NCI-H187 treated with DMSO at 0.1 percent for 48 hours (cell line): ENCODE results near the gene CTAGE1.
"Not testable (repeated sequence)": the region's sequence is repeated elsewhere in the genome, so short reads cannot be mapped to it uniquely, and the experiment has no call there.

Experiments
- DNase-seq: peaks from one replicate; lab custom pipeline; 2025; lab: John Stamatoyannopoulos, UW

Gene CTAGE1

GRCh38 chr18:22417496-22418188 lies at the start of gene CTAGE1:
Gene CTAGE1 (minus strand): TSS chr18:22417915. CDS start chr18:22417811, 104 bp downstream.
- DNase-seq: no peak

DNA sequence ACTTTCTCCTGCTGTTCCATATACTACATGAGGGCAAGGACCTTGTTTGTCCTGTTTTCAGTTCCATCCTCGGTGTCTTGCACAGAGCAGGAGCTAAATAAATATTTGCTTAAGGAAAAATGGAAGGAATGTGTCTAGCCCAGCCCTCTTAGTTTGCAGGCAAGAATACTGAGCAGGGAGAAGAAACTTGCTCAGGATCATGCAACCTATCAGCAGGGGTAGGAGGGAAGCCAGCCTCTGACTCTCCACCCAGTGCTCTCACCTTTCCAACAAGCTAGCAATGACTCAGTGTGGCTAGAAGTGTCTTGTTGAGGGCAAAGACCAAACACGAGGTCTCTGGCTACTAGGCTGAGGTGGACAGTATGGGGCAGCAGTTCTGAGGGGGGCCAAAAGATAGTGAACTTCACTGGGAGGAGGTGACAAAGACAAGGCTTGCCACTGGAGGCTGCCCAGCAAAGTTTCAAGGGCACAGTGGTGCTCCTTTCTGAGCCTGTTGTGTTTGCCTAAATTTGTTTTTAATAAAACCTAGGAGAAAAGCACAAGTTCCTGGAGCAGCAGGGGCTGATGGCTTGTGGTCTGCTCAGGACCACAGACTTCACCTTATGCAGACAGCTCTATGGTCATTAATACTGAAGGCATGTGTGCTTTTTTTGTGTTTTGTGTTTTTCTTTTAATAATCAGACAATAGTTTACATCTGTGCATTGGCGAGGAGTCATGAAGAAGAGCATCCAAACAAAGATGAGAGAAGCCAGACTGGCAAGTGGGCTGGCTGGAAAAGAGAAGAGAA lies 49.1 kb upstream of the CTAGE1 start:
- DNase-seq: no peak

DNA sequence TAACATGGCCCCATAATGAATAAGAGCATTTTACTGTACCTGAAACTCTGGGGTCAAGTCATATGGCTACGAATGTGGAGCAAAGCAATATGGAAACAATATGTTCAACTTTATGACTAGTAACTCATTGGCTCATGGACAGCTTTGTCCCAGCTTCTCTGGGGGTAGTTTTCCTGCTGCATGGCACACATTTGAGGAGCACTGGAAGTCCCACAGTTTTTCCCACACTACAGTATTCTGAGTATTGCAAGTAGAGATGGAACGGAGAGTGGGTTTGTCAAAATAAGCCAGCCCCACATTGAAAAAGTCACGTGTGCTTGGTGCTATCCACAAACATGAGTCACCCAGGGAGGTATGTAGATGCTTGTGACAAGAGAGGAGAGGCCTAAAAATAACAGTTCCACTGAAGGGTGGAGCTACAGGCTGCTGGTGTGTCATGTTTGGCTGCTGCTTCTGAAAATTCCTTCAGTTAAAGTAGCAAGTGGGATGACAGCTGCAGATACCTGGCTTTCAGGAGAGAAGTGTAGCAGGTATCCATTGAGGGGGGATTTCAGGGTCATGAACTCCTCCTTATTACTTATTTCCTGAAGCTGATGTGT lies 48.2 kb upstream of the CTAGE1 start:
- DNase-seq: no peak

DNA sequence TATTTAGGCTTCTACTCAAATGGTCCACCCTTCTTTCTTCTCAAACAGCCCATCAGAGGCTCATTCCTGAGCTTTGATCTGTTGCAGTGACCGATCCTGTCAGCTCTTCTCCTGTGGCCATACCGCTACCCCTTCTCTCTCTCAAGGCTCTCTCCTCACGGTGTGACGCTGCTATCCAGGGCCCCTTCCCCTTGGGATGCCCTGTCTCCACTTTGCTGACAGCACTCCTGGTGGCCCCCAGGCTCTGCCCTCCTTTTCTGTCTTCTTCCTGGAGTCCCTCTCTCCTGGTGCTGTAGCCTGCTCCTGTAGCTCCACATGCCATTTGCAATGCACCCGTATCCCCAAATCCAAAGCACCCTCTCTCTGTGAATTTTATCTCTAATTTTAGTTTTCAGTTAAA lies 45.4 kb upstream of the CTAGE1 start:
- no peak for DNase-seq

DNA sequence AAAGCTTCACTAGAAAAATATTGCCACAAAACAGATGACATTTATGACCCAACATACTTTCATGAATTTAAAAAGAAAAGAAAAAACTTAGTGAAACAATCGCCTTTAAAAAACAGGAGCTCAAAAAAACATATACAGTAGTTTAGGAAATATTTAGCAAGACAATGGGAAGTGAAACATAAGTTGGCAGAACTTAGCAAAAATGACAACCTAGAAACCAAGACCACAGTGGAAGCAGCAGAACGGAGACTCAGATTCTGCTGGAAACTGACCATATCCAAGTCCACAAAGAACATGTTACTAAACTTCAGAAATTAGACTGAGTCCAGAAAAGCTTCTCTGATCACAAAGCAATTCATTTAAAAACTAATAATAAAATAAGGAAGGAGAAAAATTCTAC lies 41.8 kb upstream of the CTAGE1 start:
- no peak for DNase-seq

DNA sequence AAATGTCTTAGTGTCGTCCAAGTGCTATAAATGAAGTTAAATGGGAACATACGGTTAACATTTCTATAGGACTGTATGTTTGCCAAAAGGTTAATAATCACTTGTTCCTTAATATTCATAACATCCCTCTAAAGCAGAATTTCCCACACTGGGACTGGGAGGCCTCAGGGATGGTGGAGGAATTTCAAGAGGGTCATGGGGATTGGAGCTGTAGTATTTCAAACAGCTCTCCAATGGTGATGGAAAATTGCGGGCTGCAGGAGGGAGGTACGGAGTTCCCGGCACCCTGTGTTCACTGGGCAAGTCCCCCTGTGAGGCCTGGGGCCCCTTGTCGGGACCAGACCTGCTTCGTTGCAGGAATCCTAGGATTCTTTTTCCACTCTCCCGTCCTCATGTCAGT lies 39.8 kb upstream of the CTAGE1 start:
- no peak for DNase-seq

DNA sequence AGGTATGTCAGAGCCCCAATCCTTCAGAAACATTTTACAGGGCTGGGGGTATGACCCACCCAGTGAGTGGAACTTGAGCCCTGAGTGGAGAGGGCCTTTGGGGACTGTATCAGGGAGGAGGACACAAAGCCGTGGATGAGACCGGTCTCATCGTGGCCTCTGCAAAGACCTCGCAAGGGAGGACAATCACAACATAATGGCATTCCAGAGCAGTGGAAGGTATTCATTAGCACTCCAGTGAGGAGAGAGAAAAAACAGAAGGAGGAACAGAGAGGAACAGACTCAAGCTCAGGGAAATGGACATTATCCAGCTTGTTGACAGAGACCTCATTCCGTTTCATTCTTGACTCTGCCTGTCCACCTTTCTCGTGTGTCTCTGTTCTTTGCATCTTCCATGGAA lies 38.8 kb upstream of the CTAGE1 start:
- no peak for DNase-seq

DNA sequence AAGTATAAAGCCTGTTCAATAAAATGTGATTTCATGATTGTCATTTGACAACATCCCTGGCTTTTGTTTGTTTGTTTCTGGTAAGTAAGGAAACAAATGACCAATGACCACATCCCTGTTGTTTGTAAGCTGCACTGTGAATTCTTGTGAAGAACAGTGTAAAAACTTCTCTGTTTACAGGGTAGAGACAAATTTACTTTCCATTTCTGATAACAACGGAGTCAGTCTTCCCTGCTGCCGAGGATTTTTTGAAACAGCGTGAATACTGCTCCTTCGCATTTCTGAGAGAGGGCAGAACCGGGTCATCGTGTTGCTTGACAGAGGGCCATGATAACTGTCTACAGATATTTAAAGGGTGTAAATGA lies 38.4 kb upstream of the CTAGE1 start:
- no peak for DNase-seq

DNA sequence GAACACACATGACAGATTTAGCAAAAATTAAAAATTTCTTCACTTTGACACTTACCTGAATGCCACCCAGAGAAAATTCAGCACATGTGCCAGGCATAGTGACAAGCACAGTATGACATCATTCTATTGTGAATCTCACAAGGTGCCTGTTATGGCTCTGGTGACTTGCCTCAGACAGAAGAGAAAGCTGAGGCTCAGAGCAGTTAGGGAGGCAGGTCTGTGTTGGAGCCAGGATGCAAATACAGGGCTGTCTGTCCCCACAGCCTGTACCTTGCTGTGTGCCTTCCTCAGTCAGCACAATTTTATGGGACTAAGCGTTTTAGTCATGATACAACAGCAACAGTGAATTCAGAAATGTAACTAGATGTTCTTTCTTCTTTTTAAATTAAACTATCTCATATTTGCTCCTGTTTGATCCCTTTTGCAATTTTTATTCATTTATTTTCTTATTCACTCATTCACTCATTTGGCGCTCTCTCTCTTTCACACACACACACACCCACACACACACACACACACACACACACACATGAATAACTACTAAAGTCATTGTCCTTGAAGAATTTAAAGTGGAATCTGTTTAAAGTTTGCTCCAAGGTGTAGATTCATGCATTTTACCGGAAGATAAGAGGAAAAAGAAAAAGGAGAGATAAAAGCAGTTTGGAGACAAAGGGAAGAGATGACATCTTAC lies 37.9 kb upstream of the CTAGE1 start:
- DNase-seq: no peak

- no peak for DNase-seq
Observed at GRCh38 chr18:22453315-22453714, 35.6 kb upstream of the CTAGE1 start.

DNA sequence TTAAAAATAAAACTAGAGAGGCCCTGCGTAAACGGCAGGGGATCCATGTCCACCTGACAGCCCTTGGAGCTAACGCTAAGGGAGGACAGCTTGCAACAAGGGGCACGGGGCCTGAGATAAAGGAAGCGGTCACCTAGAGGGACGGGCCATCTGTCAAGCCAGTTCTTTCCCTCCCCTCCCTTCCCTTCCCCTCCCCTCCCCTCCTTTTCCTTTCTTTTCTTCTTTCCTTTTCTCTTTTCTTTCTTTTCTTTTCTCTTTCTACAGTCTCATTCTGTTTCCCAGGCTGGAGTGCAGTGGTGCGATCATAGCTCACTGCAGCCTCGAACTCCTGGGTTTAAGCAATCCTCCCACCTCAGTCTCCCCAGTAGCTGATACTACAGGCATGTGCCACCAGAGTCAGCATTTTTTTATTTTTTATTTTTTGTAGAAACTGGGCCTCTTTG lies 34.5 kb upstream of the CTAGE1 start:
- DNase-seq: no peak

GRCh38 chr18:22451796-22452195 lies 34.1 kb upstream of the CTAGE1 start:
- no peak for DNase-seq

- not testable (repeated sequence) for DNase-seq
Observed at GRCh38 chr18:22450766-22451165, 33.1 kb upstream of the CTAGE1 start.

DNA sequence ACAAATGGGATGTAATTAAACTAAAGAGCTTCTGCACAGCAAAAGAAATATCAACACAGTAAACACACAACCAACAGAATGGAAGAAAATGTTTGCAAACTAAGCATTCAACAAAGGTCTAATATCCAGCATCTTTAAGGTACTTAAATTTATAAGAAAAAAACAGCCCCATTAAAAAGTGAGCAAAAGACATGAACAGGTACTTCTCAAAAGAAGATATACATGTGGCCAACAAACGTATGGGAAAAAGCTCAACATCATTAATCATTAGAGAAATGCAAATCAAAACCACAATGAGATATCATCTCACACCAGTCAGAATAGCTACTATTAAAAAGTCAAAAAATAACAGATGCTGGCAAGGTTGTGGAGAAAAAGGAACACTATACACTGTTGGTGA lies 32.6 kb upstream of the CTAGE1 start:
- DNase-seq: not testable (repeated sequence)

DNA sequence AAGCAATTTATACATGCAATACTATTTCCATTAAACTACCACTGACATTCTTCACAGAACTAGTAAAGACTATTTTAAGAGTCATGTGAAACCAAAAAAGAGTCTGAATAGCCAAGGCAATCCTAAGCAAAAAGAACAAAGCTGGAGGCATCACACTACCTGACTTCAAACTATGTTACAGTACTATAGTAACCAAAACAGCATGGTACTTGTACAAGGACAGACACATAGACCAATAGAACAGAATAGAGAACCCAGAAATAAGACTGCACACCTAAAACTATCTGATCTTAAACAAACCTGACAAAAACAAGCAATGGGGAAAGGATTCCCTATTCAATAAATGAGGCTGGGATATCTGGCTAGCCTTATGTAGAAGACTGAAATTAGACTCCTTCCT lies 32.0 kb upstream of the CTAGE1 start:
- DNase-seq: not testable (repeated sequence)

- no peak for DNase-seq
Observed at GRCh38 chr18:22448238-22448637, 30.5 kb upstream of the CTAGE1 start.

DNA sequence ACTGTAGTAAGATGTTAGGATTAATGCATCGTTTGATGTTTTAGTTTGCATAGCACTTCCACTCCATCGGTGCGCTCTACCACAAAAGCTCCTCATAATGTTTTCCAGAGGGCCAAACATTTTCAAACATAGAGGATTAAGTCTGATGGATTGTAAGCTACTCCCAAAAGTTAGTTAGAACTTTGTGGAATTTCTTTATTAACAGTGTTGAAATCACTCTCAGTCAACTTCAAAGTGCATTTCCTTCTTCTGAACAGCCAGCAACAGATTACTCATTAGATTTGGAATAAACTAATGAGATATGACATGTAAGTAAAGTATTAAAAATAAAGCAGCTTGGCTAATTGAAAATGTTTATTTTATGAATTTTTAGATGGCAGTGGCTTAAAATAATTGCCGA lies 30.1 kb upstream of the CTAGE1 start:
- DNase-seq: no peak

DNA sequence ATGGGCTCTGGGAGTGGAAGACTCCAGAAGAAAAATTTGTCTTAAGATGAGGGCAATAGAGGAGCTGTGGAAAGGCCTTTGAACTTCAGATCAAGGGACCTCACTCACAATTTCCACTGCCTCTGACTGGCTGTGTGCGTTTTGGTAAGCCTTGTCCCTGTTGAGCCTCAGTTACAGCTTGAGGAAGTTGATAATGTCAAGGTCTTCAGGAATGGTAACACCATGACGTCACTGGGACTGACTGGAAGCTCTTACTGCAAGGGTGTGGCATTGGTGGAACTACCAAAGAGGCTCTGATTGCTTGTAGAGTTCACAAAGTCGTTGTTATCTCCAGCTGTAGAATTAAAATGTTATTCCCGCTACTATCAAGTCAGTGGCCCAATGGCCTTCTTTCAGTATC lies 29.2 kb upstream of the CTAGE1 start:
- no peak for DNase-seq

GRCh38 chr18:22446325-22446724 lies 28.6 kb upstream of the CTAGE1 start:
- no peak for DNase-seq

DNA sequence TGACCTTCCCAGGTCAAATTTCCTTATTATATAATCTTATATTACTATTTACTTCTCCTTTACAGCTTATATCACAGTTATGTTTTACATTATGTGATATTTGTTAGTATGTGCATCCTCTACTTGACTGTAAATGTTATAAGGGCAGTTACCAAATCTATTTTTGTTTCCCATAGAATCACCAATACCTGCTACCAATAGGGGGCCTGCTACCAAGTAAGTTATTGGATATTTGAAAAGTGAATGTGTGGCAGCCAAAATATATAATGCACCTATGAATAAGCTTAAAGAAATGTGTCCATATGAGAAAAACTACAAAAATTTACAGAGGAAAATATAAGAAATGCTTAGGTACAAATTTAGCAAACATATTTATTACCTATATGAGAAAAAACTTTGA lies 23.9 kb upstream of the CTAGE1 start:
- no peak for DNase-seq

GRCh38 chr18:22439447-22439846 lies 21.7 kb upstream of the CTAGE1 start:
- no peak for DNase-seq

- DNase-seq: no peak
Observed at GRCh38 chr18:22436136-22436535, 18.4 kb upstream of the CTAGE1 start.
